ENCODE results near the gene C1orf105.

- TF ChIP-seq CTCF (IDR thresholded peaks at IDR 0.05) = no peak
- TF ChIP-seq YY1 (IDR thresholded peaks at IDR 0.05; ENCODE audit: low read depth) = no peak
- TF ChIP-seq EZH2phosphoT487 (IDR thresholded peaks at IDR 0.05; ENCODE audit: borderline replicate concordance, low read depth) = no peak
- no peak for TF ChIP-seq POLR2AphosphoS5 (IDR thresholded peaks at IDR 0.05; ENCODE audit: low read depth, low read length)
- no peak for TF ChIP-seq MXI1 (IDR thresholded peaks at IDR 0.05; ENCODE audit: low read depth, low read length)
- no peak for TF ChIP-seq TEAD4 (IDR thresholded peaks at IDR 0.05; ENCODE audit: borderline replicate concordance, insufficient read depth)
- no peak for TF ChIP-seq REST (IDR thresholded peaks at IDR 0.05; ENCODE audit: low read depth, low read length)
- no peak for TF ChIP-seq SMC3 (IDR thresholded peaks at IDR 0.05; ENCODE audit: low read depth, low read length)
- no peak for TF ChIP-seq EP300 (IDR thresholded peaks at IDR 0.05; ENCODE audit: borderline replicate concordance in 1 of 2, low read depth in 1 of 2, low read length in 1 of 2)
- no peak for TF ChIP-seq RAD21 (IDR thresholded peaks at IDR 0.05; ENCODE audit: low read length)
- no peak for TF ChIP-seq MAX (IDR thresholded peaks at IDR 0.05; ENCODE audit: low read depth)
- no peak for TF ChIP-seq USF1 (IDR thresholded peaks at IDR 0.05; ENCODE audit: borderline replicate concordance, low read depth)
- no peak for TF ChIP-seq FOXM1 (IDR thresholded peaks at IDR 0.05; ENCODE audit: low read depth)
Observed at GRCh38 chr1:172394141-172394751, 26.2 kb upstream of the C1orf105 start.

Data from SK-N-SH (cell line).